B cell (primary cell): ENCODE results near the gene NPFFR2. TPM values are rescaled to one million over a fixed set of nuclear protein-coding genes. Genes with fewer than 3 reads are reported as not detected.

Experiments
- ATAC-seq: fragments of 200-7000 bp; cut with Tn5 transposase; one replicate; pipeline ENCODE4 v1.10.0; 2021; ENCODE audit warnings: low read depth, mild to moderate bottlenecking, moderate number of reproducible peaks, moderate library complexity
- CTCF ChIA-PET: fragments of 350-600 bp; sonication (Branson Sonifier 250); formaldehyde crosslinking; loops from one replicate; lab custom pipeline; 2021; ENCODE audit warnings: antibody characterized with exemption, inconsistent platforms; lab: Charles Lee
- POLR2A ChIA-PET: fragments of 350-600 bp; sonication (Branson Sonifier 250); formaldehyde crosslinking; loops from one replicate; lab custom pipeline; 2021; ENCODE audit warnings: antibody characterized with exemption; lab: Charles Lee
- DNase-seq: peaks from one replicate; pipeline ENCODE4 v3.0.0; 2013
- H2AFZ ChIP-seq: 2 replicates; pipeline ENCODE4 v1.6.1; 2012; ENCODE audit warnings: mild to moderate bottlenecking, low read depth, low read length; ENCODE audit not compliant: insufficient read depth, poor library complexity, severe bottlenecking
- H3K27ac ChIP-seq, 2 donors: 1 replicate in 1 of 2; 2 replicates in 1 of 2; pipeline ENCODE4 v1.5.1; 2012 to 2013; ENCODE audit warnings: low read length in 2 of 2, mild to moderate bottlenecking in 2 of 2, moderate library complexity in 1 of 2
- H3K27me3 ChIP-seq, 4 experiments: fragments of 200-600 bp in 1 of 4; sonication (generic) in 1 of 4; replicated peaks in 1 of 4; 1 replicate in 2 of 4; 2 replicates in 2 of 4; pipeline versions ENCODE4 v1.6.1 to v1.7.0; 2013 to 2016; ENCODE audit warnings: low read length in 3 of 4, mild to moderate bottlenecking in 2 of 4, mixed read lengths in 1 of 4, moderate library complexity in 1 of 4; ENCODE audit not compliant: insufficient read depth in 4 of 4, control insufficient read depth in 3 of 4; ENCODE audit errors: control extremely low read depth in 1 of 4
- H3K36me3 ChIP-seq, 2 experiments: replicated peaks in 1 of 2; 1 replicate in 1 of 2; 2 replicates in 1 of 2; pipeline versions ENCODE4 v1.6.1 to v1.7.1; 2013; ENCODE audit warnings: low read length in 1 of 2; ENCODE audit not compliant: insufficient read depth in 2 of 2, control insufficient read depth in 1 of 2; ENCODE audit errors: control extremely low read depth in 1 of 2, extremely low read depth in 1 of 2
- H3K4me1 ChIP-seq, 2 donors: fragments of 200-600 bp in 1 of 2; sonication (generic) in 1 of 2; 1 replicate in 1 of 2; 2 replicates in 1 of 2; pipeline versions ENCODE4 v1.5.1 to v1.6.1; 2013 to 2017; ENCODE audit warnings: low read length in 2 of 2; ENCODE audit not compliant: control insufficient read depth in 2 of 2, insufficient read depth in 2 of 2
- H3K4me2 ChIP-seq: replicated peaks from 2 replicates; pipeline ENCODE3; 2012; ENCODE audit warnings: mild to moderate bottlenecking, low read depth, low read length; ENCODE audit not compliant: poor library complexity, severe bottlenecking
- H3K4me3 ChIP-seq, 5 experiments: fragments of 200-600 bp in 1 of 5; sonication (generic) in 1 of 5; 1 replicate in 3 of 5; 2 replicates in 2 of 5; pipeline versions ENCODE4 v1.5.1 to v1.7.0; 2011 to 2016; ENCODE audit warnings: low read length in 4 of 5, mild to moderate bottlenecking in 4 of 5, low read depth in 2 of 5, control low read depth in 1 of 5, moderate library complexity in 1 of 5; ENCODE audit not compliant: insufficient read depth in 1 of 5; ENCODE audit errors: control extremely low read depth in 1 of 5, extremely low read depth in 1 of 5
- H3K79me2 ChIP-seq: fragments of 200-600 bp; sonication (generic); one replicate; pipeline ENCODE4 v1.6.0; 2016; ENCODE audit warnings: low read length; ENCODE audit not compliant: control insufficient read depth, insufficient read depth
- H3K9ac ChIP-seq: fragments of 200-600 bp; sonication (generic); 2 replicates; pipeline ENCODE4 v1.6.1; 2017; ENCODE audit warnings: mild to moderate bottlenecking, low read length, moderate library complexity
- H3K9me3 ChIP-seq, 3 donors: one replicate each; pipeline versions ENCODE4 v1.6.1 to v1.7.1; 2013; ENCODE audit warnings: low read length in 2 of 3; ENCODE audit not compliant: control insufficient read depth in 2 of 3, insufficient read depth in 1 of 3; ENCODE audit errors: control extremely low read depth in 1 of 3
- H4K20me1 ChIP-seq: 2 replicates; pipeline ENCODE4 v1.6.0; 2012; ENCODE audit warnings: mild to moderate bottlenecking, low read length; ENCODE audit not compliant: insufficient read depth, control insufficient read depth, poor library complexity, severe bottlenecking
- H3K27ac Mint-ChIP-seq: one replicate; pipeline ENCODE4 v1.8.0; 2021; ENCODE audit warnings: mixed read lengths
- H3K27me3 Mint-ChIP-seq: one replicate; pipeline ENCODE4 v1.8.0; 2021; ENCODE audit warnings: mixed read lengths
- H3K4me1 Mint-ChIP-seq: one replicate; pipeline ENCODE4 v1.8.0; 2021; ENCODE audit warnings: mixed read lengths
- H3K4me3 Mint-ChIP-seq: one replicate; pipeline ENCODE4 v1.8.0; 2021; ENCODE audit warnings: mixed read lengths
- H3K9me3 Mint-ChIP-seq: one replicate; pipeline ENCODE4 v1.8.0; 2022; ENCODE audit warnings: mixed read lengths; ENCODE audit not compliant: insufficient read depth
- EZH2 ChIP-seq: IDR thresholded peaks from 2 replicates; pipeline ENCODE4 v1.6.1; 2012; ENCODE audit warnings: borderline replicate concordance, low read depth, mild to moderate bottlenecking, moderate library complexity, low read length; ENCODE audit not compliant: insufficient read depth, poor library complexity, severe bottlenecking
- WGBS: methylation state at CpG from one replicate; pipeline ENCODE4 v1.1.5; 2013; ENCODE audit warnings: missing lambda C conversion rate; ENCODE audit not compliant: insufficient coverage; 5-methylcytosine and 5-hydroxymethylcytosine counted together
- intact Hi-C: fragments of 100-400 bp; cut with micrococcal nuclease; formaldehyde crosslinking; loops from one replicate; pipeline ENCODE4 v1.10.0; 2022
- polyA plus RNA-seq: library from polyadenylated mRNA; depleted of rRNA; stranded (reverse); fragments of >200 nt; gene quantifications from 2 replicates; pipeline ENCODE4 v1.2.3, GENCODE V29; 2012
- total RNA-seq, 2 donors: library from RNA; stranded (reverse); fragments of 120-200 nt in 1 of 2; gene quantifications; 1 replicate in 1 of 2; 2 replicates in 1 of 2; pipeline versions ENCODE4 v1.2.3 to v1.2.4, GENCODE V29; 2013 to 2022
- TF ChIP-seq, protein P1 (sequence below): fragments of 200-600 bp; IDR thresholded peaks from one replicate; pipeline ENCODE4 v1.8.0; 2022; ENCODE audit warnings: antibody characterized with exemption, mild to moderate bottlenecking

NPFFR2 gene
- total and polyA plus RNA-seq, 2 donors (not counting 1 experiment from before 2014, with no cell fraction given): not detected

GRCh38 chr4:72186714-72187113 is 154.9 kb downstream of the NPFFR2 start:
- Mint-ChIP-seq H3K27me3 (no peaks in the 10 kb centered on the region), H3K4me1 (no peaks in the 10 kb centered on the region), H3K9me3 (no peaks in the 10 kb centered on the region), H3K27ac (no peak overlapping the region), H3K4me3 (no peak overlapping the region)
- intact Hi-C loops: no loop called here
- H3K27me3 ChIP-seq: no peaks in the 10 kb centered on the region
- no peak overlapping the region for H3K9ac ChIP-seq
- TF ChIP-seq, protein P1, sequence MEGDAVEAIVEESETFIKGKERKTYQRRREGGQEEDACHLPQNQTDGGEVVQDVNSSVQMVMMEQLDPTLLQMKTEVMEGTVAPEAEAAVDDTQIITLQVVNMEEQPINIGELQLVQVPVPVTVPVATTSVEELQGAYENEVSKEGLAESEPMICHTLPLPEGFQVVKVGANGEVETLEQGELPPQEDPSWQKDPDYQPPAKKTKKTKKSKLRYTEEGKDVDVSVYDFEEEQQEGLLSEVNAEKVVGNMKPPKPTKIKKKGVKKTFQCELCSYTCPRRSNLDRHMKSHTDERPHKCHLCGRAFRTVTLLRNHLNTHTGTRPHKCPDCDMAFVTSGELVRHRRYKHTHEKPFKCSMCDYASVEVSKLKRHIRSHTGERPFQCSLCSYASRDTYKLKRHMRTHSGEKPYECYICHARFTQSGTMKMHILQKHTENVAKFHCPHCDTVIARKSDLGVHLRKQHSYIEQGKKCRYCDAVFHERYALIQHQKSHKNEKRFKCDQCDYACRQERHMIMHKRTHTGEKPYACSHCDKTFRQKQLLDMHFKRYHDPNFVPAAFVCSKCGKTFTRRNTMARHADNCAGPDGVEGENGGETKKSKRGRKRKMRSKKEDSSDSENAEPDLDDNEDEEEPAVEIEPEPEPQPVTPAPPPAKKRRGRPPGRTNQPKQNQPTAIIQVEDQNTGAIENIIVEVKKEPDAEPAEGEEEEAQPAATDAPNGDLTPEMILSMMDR: no peak
- no peak for TF ChIP-seq EZH2
- DNase-seq: no peak
- CTCF ChIA-PET: no interaction called here
- WGBS: 75% methylated on average over 1 of the region's 1 CpG
- H3K27ac ChIP-seq: no peak overlapping the region
- no peaks in the 10 kb centered on the region for H3K4me1 ChIP-seq
- H2AFZ ChIP-seq: no peak overlapping the region
- no peaks in the 10 kb centered on the region for H4K20me1 ChIP-seq
- POLR2A ChIA-PET: no interaction called here
- ATAC-seq: no peak
- H3K9me3 ChIP-seq: no peaks in the 10 kb centered on the region
- H3K79me2 ChIP-seq: no peaks in the 10 kb centered on the region
- H3K4me2 ChIP-seq: no peak overlapping the region
- no peak overlapping the region for H3K4me3 ChIP-seq
- no peaks in the 10 kb centered on the region for H3K36me3 ChIP-seq

DNA sequence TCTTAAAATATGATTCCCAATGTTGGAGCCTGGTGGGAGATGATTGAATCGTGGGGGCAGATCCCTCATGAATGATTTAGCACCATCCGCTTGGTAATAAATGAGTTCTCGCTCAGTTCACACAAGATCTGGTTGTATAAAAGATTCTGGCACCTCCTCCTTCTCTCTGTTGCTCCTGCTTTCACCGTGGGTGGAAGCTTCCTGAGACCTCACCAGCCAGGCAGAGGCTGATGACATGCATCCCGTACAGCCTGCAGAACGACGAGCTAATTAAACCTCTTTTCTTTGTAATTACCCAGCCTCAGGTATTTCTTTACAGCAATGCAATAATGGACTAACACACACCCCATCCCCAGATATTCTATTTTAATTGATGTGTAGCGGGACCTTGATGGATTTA is 162.2 kb downstream of the NPFFR2 start:
- no peak overlapping the region for H2AFZ ChIP-seq
- no peak for DNase-seq
- peaks cover 0 to 3% (median 0%) of the 10 kb centered on the region in 3 donors for H3K9me3 ChIP-seq
- H3K27ac ChIP-seq: no peak overlapping the region
- no peaks in the 10 kb centered on the region for H4K20me1 ChIP-seq
- TF ChIP-seq, protein P1: no peak
- TF ChIP-seq EZH2: no peak
- WGBS: 82% methylated on average over 4 of the region's 8 CpGs
- H3K4me2 ChIP-seq: no peak overlapping the region
- no peaks in the 10 kb centered on the region for H3K27me3 ChIP-seq
- no peak overlapping the region for H3K4me3 ChIP-seq
- H3K4me3 Mint-ChIP-seq: no peak overlapping the region
- no peaks in the 10 kb centered on the region for H3K79me2 ChIP-seq
- no peaks in the 10 kb centered on the region for H3K4me1 ChIP-seq
- POLR2A ChIA-PET: no interaction called here
- no peak for ATAC-seq
- no peaks in the 10 kb centered on the region for H3K4me1 Mint-ChIP-seq
- no peaks in the 10 kb centered on the region for H3K27me3 Mint-ChIP-seq
- H3K9ac ChIP-seq: no peak overlapping the region
- no peak overlapping the region for H3K27ac Mint-ChIP-seq
- intact Hi-C loops: no loop called here
- no peaks in the 10 kb centered on the region for H3K36me3 ChIP-seq
- CTCF ChIA-PET: no interaction called here
- H3K9me3 Mint-ChIP-seq: no peaks in the 10 kb centered on the region
